ENCODE results near the gene TBC1D13. TPM values are rescaled to one million over a fixed set of nuclear protein-coding genes. Genes with fewer than 3 reads are reported as not detected.

The TBC1D13 gene
- total and polyA plus RNA-seq, 9 of the 15 experiments (the other 6 are each of a cell fraction or from before 2014, with no cell fraction given), result 2.3 to 28.7 (median 11.4) TPM

DNA sequence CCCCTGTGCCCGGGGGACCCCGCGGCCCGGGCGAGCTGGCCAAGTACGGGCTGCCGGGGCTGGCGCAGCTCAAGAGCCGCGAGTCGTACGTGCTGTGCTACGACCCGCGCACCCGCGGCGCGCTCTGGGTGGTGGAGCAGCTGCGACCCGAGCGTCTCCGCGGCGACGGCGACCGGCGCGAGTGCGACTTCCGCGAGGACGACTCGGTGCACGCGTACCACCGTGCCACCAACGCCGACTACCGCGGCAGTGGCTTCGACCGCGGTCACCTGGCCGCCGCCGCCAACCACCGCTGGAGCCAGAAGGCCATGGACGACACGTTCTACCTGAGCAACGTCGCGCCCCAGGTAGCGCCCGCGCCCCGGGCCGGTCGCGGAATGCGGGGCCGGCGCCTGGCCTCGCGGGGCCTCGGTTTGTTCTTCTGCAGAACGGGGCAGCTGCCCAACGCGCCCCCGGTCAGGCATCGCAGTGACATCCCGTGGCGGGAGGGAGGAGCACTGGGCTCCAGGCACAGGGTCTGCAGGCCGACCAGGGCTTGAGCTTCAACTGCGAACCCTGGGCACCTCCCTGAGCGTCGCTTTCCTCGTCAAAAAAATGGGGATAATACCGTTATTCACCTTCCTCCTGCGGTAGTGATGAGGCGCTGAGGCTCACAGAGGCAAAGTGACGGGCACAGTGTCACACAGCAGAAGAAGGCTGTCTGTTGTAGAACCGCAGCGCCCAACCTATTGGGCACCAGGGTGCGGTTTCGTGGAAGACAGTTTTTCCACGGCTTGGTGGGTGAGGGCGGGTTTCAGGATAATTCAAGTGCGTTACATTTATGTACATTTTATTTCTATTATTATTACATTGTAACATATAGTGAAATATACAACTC is 32.0 kb downstream of the TBC1D13 start (continued):
- TF ChIP-seq BHLHE40 (IDR thresholded peaks at IDR 0.05; ENCODE audit: low read length) (no peak), CREBBP (IDR thresholded peaks at IDR 0.05; ENCODE audit: low read depth, low read length) (no peak), NFXL1 (CRISPR knock-in tag; IDR thresholded peaks at IDR 0.05) (no peak), ZNF766 (CRISPR knock-in tag; conservative IDR thresholded peaks at IDR 0.05) (no peak), FOXA3 (CRISPR knock-in tag; conservative IDR thresholded peaks at IDR 0.05 in 1 of 2, IDR thresholded peaks at IDR 0.05 in 1 of 2) (peak in 1 of 2 experiments; percentile 72; a peak in 1 of 4 replicates), STAT5B (CRISPR knock-in tag; IDR thresholded peaks at IDR 0.05) (no peak), NR2F6 (CRISPR knock-in tag; IDR thresholded peaks at IDR 0.05) (no peak), SREBF2 (CRISPR knock-in tag; IDR thresholded peaks at IDR 0.05) (no peak), MCM7 (IDR thresholded peaks at IDR 0.05) (no peak), ZNF644 (tag; IDR thresholded peaks at IDR 0.05; ENCODE audit: low read depth) (no peak), ZNF551 (CRISPR knock-in tag; IDR thresholded peaks at IDR 0.05) (no peak), KAT7 (CRISPR knock-in tag; IDR thresholded peaks at IDR 0.05; ENCODE audit: borderline replicate concordance) (no peak; the same call in 1 of the 2 replicates), CREB1 (IDR thresholded peaks at IDR 0.05) (0 out of 2 replicates have a peak, but pooled peaks have one; percentile 3), CREB1 (CRISPR knock-in tag; IDR thresholded peaks at IDR 0.05) (peak; percentile 32; the same call in 1 of the 2 replicates), PHB (CRISPR knock-in tag; IDR thresholded peaks at IDR 0.05) (peak; percentile 85; the same call in 1 of the 2 replicates), DIDO1 (tag; IDR thresholded peaks at IDR 0.05; ENCODE audit: low read depth) (no peak), ADNP (tag; IDR thresholded peaks at IDR 0.05) (no peak), NFE2L1 (tag; IDR thresholded peaks at IDR 0.05; ENCODE audit: borderline replicate concordance, low read depth) (no peak), CSDE1 (IDR thresholded peaks at IDR 0.05) (no peak), MECOM (CRISPR knock-in tag; IDR thresholded peaks at IDR 0.05) (no peak), POLR2AphosphoS2 (IDR thresholded peaks at IDR 0.05; ENCODE audit: low read length) (no peak)
- TF ChIP-seq, protein P1, sequence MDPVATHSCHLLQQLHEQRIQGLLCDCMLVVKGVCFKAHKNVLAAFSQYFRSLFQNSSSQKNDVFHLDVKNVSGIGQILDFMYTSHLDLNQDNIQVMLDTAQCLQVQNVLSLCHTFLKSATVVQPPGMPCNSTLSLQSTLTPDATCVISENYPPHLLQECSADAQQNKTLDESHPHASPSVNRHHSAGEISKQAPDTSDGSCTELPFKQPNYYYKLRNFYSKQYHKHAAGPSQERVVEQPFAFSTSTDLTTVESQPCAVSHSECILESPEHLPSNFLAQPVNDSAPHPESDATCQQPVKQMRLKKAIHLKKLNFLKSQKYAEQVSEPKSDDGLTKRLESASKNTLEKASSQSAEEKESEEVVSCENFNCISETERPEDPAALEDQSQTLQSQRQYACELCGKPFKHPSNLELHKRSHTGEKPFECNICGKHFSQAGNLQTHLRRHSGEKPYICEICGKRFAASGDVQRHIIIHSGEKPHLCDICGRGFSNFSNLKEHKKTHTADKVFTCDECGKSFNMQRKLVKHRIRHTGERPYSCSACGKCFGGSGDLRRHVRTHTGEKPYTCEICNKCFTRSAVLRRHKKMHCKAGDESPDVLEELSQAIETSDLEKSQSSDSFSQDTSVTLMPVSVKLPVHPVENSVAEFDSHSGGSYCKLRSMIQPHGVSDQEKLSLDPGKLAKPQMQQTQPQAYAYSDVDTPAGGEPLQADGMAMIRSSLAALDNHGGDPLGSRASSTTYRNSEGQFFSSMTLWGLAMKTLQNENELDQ (CRISPR knock-in tag; IDR thresholded peaks at IDR 0.05; ENCODE audit: borderline replicate concordance), result no peak
- TF ChIP-seq, protein P2, sequence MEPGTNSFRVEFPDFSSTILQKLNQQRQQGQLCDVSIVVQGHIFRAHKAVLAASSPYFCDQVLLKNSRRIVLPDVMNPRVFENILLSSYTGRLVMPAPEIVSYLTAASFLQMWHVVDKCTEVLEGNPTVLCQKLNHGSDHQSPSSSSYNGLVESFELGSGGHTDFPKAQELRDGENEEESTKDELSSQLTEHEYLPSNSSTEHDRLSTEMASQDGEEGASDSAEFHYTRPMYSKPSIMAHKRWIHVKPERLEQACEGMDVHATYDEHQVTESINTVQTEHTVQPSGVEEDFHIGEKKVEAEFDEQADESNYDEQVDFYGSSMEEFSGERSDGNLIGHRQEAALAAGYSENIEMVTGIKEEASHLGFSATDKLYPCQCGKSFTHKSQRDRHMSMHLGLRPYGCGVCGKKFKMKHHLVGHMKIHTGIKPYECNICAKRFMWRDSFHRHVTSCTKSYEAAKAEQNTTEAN (CRISPR knock-in tag; IDR thresholded peaks at IDR 0.05), result no peak
- TF ChIP-seq, protein P3, sequence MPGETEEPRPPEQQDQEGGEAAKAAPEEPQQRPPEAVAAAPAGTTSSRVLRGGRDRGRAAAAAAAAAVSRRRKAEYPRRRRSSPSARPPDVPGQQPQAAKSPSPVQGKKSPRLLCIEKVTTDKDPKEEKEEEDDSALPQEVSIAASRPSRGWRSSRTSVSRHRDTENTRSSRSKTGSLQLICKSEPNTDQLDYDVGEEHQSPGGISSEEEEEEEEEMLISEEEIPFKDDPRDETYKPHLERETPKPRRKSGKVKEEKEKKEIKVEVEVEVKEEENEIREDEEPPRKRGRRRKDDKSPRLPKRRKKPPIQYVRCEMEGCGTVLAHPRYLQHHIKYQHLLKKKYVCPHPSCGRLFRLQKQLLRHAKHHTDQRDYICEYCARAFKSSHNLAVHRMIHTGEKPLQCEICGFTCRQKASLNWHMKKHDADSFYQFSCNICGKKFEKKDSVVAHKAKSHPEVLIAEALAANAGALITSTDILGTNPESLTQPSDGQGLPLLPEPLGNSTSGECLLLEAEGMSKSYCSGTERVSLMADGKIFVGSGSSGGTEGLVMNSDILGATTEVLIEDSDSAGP (CRISPR knock-in tag; IDR thresholded peaks at IDR 0.05), result no peak
